ENCODE measurements around the gene SLC6A14.

Gene SLC6A14, protein sequence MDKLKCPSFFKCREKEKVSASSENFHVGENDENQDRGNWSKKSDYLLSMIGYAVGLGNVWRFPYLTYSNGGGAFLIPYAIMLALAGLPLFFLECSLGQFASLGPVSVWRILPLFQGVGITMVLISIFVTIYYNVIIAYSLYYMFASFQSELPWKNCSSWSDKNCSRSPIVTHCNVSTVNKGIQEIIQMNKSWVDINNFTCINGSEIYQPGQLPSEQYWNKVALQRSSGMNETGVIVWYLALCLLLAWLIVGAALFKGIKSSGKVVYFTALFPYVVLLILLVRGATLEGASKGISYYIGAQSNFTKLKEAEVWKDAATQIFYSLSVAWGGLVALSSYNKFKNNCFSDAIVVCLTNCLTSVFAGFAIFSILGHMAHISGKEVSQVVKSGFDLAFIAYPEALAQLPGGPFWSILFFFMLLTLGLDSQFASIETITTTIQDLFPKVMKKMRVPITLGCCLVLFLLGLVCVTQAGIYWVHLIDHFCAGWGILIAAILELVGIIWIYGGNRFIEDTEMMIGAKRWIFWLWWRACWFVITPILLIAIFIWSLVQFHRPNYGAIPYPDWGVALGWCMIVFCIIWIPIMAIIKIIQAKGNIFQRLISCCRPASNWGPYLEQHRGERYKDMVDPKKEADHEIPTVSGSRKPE

DNA sequence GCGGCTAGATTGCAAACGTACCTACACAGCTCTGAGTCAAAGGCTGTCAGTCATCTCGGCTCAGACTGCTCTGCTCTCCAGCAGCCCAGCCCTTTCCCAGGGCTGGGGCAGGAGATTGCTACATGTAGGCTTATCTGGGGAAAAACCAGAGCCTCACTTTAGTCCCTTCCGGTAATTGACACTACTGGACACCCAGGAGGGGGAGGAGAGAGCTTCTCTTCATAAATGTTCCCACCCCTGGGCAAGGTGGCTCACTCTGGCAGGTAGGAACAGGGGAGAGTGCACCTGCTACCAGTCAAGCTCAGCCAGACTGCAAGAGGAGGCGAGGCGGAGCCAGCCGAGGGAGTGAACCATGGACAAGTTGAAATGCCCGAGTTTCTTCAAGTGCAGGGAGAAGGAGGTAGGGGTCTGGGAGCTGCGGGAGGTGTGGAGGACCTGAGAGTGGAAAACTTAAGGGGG lies at the start of gene SLC6A14:
Gene SLC6A14 (plus strand): TSS at position 249 of the 459 bp plus-strand sequence. CDS start 104 bp downstream, at position 353.
- DNase-seq, result no peak

DNA sequence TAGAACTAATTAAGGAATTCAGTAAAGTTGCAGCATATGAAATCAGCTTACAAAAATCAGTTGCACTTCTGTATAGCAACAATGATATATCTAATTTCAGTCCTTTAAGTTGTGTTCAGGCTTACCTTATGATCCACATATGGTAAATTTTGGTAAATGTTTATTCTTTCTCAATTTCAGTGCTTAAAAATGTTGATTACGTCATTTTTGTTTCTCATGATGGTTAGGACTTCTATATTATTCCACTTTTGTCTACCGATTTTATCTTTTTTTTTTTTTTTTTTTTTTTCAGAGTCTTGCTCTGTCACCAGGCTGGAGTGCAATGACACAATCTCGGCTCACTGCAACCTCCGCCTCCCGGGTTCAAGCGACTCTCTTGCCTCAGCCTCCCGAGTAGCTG lies 40.7 kb upstream of the SLC6A14 start:
- DNase-seq, result no peak

DNA sequence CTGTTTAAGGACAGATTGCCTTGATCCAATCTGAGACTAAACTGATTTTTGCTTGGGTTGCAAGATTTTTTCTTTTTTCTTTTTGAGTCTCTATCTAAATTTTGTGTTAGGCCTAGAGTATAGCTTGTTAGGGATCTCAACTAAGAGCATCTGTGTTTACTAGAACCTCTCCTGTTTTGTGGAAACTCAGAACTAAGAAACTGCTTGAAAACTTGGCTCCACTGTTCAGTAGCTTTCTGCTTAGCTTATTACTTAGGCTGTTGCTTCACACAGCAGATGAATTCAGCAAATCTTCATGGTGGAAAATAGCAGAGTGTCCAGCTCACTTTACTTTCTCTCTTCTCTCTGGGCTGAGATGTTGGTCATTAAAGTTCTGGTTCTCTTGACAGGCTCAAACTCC lies 36.7 kb upstream of the SLC6A14 start:
- no peak for DNase-seq

DNA sequence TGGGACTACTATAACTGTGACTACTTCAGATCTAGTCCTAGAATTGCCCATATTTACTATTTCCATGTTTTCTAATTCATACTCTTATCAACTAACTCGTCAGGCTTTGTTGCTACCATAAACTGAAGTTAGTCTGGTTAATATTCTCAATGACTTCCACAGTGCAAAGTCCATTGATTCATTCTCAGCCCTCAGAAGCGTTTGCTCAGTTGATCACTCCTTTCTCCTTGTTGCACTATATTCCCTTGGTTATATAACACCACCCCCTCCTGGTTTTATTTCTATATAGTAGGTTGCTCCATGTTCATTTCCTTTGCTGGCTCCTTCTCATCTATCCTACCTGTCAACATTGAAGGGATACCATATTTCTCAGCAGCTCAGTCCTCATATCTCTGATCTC lies 27.2 kb upstream of the SLC6A14 start:
- no peak for DNase-seq

DNA sequence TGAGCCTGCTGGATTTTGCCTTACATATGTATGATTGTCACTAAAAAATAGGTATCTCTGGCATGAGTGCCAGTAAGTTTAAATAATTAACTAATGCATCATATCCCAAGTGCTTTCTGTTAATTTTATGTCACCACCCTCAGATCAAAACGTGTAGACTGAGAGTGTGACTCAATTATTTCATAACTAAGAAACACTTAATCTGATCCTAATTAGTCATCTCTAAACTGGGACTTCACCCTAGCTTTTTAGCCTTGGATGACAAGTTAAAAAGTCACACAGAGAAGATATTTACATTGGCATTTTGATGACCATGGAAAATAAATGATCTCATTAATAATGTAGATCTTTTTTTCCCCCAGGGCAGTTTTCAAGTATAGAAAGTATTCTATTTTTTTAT lies 23.1 kb upstream of the SLC6A14 start:
- DNase-seq, result no peak

DNA sequence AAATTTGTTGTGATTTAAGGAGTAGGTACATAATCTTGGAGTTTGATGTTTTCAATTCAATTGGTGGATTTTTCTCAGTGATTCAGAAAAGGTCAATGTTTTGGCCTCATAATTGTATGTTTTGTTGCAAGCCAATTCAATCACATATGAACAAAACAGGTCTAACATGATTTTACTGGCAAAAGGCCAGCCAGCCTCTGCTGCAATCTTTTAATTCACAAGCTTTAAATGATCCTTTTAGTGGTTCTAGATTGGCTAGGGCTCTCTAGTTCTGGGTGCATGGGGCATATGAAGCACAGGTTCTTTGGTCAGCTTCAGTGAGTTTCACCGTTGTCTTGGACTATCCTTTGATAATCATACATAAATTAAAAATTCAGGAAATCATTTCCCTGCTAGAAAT lies 19.2 kb upstream of the SLC6A14 start:
- DNase-seq, result no peak

DNA sequence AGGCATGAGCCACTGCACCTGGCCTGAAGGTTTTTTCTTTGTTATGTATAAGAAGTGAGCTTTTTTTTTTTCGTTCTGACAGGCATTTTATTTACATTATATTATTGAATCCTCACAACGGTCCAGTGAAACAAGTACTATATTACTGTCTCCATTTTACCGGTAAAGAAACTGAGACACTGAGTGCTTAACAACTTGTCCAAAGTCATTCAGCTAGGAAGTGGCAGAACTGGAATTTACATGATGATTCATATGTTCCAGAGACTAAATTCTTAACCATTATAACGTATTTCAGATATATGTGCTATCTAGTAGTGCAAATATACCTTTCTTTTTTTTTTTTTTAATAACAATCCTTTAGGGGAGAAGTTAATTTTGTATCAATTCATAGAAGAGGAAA lies 18.4 kb upstream of the SLC6A14 start:
- no peak for DNase-seq

DNA sequence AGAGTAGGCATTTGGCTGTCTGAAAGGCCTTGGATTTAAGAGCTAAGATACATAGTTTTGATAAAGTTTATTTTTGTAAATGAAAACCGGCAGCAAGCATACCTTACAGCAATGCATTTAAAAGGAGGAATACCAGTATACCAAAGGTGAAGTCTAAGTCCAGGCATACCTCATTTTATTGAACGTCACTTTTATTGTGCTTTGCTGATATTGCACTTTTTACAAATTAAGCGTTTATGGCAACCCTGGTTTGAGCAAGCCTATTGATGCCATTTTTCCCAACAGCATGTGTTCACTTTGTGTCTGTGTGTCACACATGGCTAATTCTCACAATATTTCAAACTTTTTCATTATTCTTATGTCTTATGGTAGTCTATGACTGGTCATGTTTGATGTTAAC lies 8.4 kb upstream of the SLC6A14 start:
- no peak for DNase-seq

DNA sequence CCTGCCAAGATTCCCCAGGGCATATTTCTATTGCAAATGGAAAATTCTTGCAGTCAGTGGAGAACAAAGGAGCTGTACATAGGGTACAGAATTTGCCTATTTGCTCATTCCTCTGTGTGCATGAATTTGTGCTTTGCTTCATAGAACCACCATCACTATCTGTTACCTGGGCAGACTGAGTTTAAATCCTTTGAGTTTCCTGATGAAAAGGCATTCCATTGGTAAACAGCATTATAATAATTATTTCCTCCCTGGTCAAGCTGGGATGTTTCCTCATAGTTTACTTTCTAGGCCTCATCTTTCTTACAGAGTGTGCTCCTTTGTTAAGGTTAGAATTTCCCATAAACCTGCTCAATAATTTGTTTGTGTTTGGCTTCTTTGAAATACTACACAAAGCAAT lies 809 bp upstream of the SLC6A14 start:
- DNase-seq, result no peak

DNA sequence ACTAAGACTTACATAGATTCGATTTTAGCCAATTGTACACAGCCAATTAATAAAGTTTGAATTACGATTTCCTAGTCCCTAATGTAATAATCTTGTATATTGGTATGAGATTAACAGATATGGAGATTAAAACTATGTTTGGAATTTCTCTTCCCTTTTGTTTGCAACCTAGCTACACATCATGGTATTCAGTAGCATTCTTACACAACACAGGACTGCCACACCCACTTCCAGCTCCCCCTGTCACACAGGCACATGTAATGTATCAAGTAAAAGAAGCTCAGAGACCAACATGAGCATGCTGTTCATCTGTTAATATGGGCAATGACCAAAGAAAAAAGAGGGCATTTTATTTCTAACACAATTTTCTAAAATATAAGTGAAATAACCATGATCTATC lies 12.8 kb downstream of the SLC6A14 start:
- DNase-seq, result no peak

DNA sequence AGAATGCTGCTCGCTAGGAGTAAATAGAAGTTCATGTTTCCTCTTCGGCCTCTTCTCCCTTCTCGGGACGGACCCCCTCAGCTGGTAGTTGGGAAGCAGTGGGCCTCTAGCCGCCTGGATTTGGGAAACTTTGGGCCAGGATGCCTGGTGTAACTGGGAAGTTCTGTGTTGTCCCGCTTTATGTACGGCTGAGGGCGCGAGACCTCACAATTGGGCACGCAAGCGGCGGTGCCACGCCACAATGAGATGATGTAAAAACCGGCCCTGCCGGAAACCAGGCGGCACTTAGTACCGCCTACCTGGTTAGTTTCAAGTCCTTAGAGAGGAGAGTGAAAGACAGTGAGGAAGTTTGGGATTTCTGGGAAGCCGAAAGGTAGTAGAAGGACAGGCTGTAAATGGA lies 26.4 kb downstream of the SLC6A14 start, which contains the start of gene CT83:
Gene CT83 (minus strand): TSS at position 155 of the 400 bp plus-strand sequence. CDS start 120 bp downstream, at position 35.
- no peak for DNase-seq

DNA sequence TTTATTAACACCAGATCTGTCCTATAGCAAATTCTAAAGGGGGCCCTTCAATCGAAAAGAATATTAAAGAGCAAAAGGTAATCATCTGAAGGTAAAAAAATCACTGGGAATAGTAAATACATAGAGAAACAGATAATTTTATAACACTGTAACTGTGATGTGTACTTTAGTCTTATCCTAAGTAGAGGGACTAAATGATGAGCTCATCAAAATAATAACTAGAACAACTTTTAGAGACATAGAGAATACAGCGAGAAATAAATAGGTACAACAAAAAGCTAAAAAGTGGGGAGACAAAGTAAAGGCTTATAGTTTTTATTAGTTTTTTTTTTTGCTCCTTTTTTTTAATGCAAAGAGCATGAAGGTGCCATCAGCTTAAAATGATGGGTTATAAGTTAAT lies 43.7 kb downstream of the SLC6A14 start:
- DNase-seq, result no peak

DNA sequence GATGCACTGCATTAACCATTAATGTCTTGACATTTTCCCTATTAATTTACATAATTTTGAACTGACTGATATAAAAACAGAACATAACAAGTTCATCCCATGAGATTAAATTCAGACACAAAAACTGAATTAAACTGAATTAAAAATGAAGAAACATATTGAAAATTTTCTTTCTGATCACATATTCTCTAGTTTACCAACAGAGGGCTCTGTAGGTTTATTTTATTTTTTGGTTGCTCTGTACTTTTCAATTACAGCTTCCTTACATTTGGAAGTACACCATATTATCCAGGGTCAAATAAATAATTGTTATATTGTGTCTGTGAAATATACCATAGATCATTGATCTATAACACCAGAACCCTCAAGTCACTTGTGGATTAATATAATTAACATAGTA lies 53.7 kb downstream of the SLC6A14 start:
- no peak for DNase-seq

DNA sequence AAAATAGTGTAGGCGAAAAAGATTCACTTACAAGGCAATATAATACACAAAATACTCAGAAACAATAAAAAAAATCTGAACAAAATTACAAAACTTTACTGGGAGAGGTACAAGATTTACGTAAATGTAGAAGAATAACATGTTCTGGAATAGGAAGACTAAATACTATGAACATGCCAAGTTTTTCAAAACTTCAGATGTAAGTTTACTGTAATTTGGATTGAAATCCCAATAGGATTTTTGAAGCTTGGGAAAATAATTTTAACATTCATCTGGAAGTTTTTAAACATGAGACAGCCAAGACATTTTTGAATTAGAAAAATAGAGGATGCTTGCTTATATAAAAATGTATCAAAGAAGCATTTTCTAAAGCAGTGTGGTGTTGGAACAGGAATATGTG lies 56.9 kb downstream of the SLC6A14 start:
- DNase-seq, result no peak

DNA sequence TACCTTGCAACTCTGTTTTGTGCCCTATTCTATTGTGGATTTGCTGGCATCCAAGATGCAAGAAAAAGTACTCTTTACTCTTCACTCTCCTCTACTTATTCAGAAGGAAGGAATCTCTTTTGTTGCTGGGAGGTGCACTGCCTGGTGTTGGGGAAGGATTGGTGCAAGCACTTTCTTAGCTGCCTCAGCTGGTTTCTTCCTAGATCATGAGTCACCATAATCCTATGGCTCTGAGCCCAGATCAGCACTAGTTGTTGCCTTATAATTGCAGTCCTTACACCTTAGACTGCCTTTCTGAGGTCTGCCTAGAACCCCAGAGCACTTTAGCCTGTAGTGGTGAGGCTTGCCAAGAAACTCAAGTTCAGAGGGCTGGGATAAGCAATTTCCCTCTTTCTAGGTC lies 63.4 kb downstream of the SLC6A14 start:
- no peak for DNase-seq
